Measurements from ENCODE around the gene VENTX.

The VENTX gene

GRCh38 chr10:133237588-133238465, at the start of gene VENTX:
VENTX (plus strand) TSS chr10:133237855; CDS start chr10:133237915, 60 bp downstream.
- DNase-seq (ENCODE audit: low read depth in 2 of 2): no peak

DNA sequence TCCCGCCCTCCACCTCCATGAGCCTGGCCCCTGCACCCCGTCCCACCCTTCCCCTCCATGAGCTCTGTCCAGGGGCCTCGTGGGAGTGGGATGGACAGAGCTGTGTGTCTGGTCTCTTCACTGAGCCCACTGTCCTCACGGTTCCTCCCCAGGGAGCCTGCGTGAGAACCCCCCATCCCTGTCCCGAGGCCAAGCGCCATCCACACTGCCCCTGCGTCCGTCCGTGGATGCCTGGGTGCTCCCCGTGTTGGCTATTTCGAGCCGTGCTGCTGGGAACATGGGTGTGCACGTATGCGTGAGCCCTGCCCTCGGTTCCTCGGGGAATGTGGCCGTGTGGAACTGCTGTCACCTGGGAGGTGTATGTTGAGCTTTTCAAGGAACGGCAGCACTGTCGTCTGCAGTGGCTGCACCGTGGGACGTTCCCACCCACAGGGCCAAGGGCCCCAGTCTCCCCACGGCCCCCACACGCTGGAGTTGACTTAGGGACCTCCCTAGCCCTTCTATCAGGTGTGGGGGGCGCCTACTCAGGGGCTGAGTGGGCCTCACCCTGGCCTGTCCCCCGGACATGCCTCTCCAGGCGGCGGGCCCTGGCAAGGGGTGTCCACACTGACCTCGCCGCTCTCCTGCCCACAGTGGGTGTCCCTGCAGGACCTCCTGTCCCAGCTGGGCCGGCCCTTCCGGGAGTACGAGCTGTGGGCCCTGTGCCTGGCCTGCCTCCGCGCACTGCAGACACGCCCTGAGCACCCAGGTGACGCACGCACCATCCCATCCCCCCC, 49.6 kb upstream of the VENTX start:
- no peak for DNase-seq (ENCODE audit: low read depth in 2 of 2)

- no peak for DNase-seq (ENCODE audit: low read depth in 2 of 2)
These were observed 48.4 kb upstream of the VENTX start for GRCh38 chr10:133189256-133189655.

GRCh38 chr10:133189726-133190125, 47.9 kb upstream of the VENTX start:
- no peak for DNase-seq (ENCODE audit: low read depth in 2 of 2)

DNA sequence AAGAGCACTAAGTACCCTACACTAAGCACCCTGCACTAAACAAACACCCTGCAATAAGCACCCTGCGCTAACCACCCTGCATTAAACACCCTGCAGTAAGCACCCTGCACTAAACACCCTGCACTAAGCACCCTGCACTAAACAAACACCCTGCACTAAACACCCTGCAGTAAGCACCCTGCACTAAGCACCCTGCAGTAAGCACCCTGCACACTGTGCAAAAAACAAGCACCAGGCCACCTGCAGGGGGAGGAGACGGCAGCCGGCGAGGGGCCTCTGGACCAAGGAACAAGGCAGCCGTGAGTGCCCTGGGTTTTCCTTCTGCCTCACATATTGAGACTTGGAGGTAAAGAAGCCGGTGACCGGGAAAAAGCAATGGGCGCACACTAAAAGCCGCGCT, 47.4 kb upstream of the VENTX start:
- no peak for DNase-seq (ENCODE audit: low read depth in 2 of 2)

DNA sequence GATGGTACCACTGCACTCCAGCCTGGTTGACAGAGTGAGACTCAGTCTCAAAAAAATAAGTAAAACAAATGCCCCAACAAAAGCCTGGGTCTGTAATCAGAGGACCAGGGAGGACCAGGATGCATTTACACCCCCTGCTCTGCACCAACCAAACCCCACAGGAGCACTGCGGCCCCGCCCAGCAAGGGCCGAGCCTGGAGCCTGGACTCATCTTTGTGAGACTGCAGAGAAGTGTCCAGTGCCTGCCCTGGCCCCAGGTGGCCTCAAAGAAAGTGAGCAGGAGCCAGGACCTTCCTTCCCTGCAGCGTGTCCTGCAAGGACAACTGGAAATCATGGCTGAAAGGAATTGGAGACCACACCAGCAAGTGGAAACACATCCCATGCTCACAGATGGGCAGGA, 46.0 kb upstream of the VENTX start:
- no peak for DNase-seq (ENCODE audit: low read depth in 2 of 2)

- DNase-seq (ENCODE audit: low read depth in 2 of 2): no peak
These were observed 43.5 kb upstream of the VENTX start for GRCh38 chr10:133194151-133194550.

DNA sequence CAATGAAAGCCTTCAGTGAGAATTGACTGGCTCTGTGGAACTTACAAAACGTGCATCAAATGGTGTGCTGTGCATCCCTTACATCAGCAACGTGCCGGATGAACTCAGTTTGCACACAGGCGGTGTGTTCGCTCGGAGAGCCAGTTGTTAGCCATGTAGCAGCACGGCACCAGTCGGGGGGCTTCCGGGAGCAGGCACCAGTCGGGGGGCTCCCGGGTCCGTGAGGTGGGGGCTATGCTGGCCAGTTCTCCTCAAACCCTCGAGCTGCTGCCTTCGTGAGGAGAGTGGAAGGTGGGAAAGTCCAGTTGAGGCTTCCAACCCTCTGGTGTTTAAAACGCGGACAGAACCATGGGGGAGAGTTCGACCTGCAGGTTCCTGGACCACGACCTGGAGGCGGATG, 42.6 kb upstream of the VENTX start:
- DNase-seq (ENCODE audit: low read depth in 2 of 2): no peak

GRCh38 chr10:133195611-133196010, 42.0 kb upstream of the VENTX start:
- DNase-seq (ENCODE audit: low read depth in 2 of 2): no peak

GRCh38 chr10:133196221-133196915, 41.3 kb upstream of the VENTX start:
- DNase-seq (ENCODE audit: low read depth in 2 of 2): no peak

DNA sequence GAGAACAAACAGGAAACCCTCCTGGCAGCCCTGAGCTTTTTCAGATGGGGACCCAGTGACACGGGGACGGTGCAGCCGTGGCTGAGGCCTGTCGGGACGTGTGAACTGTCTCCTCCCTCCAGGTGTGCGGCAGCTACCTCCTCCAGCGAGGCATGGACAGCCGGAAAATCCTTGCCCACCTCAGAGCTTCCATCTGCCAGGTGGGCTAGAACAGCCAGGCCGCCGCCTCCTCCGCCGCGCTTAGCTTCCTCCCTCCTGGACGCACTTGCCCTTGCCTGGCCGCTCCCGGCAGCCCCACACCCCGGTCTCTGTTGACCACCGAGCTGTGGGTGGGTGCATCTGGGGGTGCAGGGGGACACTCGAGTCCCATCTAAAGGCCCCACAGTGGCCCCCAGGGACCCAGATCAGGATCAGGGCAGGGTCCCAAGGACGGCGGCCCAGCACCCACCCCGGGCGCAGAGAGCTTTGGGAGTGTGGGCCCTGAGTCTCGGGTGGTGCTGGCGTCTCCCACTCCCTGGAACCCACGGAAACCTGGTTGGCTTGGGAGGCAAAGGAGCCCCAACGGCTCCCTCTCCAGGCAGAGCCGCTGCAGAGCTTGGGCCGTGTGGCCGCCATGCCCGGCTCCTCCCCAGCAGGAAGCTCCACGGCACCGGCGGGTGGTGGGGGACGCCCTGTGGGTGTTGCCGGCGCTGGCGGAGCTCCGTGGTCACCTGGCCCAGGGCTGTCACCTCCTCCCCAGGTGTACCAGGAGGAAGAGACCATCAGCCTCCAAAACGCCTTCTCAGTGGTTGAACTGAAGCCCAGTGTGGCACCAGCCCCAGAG, 40.5 kb upstream of the VENTX start:
- no peak for DNase-seq (ENCODE audit: low read depth in 2 of 2)

GRCh38 chr10:133197786-133198185, 39.9 kb upstream of the VENTX start:
- no peak for DNase-seq (ENCODE audit: low read depth in 2 of 2)

- DNase-seq (ENCODE audit: low read depth in 2 of 2): no peak
These were observed 39.4 kb upstream of the VENTX start for GRCh38 chr10:133198206-133198605.

DNA sequence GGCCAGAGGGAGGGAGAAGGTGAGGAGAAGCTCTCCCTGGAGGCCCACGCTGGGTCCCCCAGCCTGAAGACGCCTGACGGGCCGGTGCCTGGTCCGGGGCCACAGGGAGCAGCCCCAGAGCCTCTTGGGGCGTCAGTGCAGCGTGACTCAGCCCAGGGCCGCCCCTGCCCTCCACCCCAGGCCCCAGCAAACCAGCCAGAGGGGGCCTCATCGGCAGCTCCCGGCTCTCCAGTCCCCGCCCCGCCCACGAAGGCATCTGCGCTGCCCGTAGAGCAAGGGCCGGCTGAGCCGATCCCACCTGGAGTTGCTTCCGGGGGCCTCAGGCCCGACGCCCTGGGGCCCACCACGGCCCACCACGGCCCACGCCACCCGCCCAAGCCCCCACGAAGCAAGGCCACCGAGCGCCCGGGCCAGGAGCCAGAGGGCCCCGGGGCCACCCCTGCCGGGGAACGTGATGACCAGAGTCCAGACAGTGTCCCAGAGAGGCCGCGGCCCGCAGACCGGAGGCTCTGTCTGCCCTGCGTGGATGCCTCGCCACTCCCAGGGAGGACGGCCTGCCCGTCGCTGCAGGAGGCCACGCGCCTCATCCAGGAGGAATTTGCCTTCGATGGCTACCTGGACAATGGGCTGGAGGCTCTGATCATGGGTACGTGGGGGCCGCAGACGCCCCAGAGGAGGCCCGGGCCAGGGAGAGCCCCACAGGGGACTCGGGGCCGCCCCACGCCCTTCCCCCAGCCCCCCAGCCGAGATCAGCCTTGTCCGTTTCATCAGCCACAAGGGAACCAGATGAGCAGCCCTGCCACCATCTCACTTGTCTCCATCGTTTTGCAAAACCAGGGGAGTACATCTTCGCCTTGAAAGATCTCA, 38.8 kb upstream of the VENTX start:
- DNase-seq (ENCODE audit: low read depth in 2 of 2): no peak

DNA sequence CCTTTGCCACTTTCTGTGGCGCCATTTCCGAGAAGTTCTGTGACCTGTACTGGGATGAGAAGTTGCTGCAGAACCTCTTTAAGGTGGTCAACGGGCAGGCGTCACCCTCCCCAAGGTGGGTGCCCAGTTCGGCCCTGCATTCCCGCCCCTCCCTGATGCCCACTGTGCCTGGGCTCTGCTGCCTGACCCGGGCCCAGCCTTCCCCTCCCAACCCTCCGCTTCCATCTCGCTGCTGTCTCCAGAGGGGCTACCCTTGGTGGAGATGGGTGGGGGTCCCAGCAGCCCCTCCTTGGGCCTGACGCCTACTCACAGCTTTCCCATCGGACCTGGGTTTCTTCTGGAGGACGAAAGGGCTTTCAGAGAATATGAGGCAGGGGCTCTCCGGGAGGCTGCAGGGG, 38.2 kb upstream of the VENTX start:
- DNase-seq (ENCODE audit: low read depth in 2 of 2): no peak

GRCh38 chr10:133199992-133200611, 37.6 kb upstream of the VENTX start:
- no peak for DNase-seq (ENCODE audit: low read depth in 2 of 2)

DNA sequence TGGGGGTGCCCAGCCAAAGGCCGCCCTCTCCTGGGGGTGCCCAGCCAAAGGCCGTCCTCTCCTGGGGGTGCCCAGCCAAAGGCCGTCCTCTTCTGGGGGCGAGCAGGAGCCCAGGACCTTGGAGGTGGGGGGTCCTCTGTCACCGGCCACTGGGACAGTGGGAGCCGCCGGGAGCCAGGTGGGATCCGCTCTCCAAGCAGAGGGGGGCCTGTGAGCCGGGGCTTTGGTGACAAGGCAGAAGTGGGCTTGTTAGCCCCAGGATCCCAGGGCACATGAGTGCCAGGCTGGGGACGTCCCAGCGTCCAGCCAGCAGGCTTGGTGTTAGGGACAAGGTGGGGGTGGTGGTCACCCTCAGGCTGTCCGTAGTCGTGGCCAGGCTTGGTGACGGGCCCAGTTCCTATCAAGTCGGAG, 37.0 kb upstream of the VENTX start:
- no peak for DNase-seq (ENCODE audit: low read depth in 2 of 2)

DNA sequence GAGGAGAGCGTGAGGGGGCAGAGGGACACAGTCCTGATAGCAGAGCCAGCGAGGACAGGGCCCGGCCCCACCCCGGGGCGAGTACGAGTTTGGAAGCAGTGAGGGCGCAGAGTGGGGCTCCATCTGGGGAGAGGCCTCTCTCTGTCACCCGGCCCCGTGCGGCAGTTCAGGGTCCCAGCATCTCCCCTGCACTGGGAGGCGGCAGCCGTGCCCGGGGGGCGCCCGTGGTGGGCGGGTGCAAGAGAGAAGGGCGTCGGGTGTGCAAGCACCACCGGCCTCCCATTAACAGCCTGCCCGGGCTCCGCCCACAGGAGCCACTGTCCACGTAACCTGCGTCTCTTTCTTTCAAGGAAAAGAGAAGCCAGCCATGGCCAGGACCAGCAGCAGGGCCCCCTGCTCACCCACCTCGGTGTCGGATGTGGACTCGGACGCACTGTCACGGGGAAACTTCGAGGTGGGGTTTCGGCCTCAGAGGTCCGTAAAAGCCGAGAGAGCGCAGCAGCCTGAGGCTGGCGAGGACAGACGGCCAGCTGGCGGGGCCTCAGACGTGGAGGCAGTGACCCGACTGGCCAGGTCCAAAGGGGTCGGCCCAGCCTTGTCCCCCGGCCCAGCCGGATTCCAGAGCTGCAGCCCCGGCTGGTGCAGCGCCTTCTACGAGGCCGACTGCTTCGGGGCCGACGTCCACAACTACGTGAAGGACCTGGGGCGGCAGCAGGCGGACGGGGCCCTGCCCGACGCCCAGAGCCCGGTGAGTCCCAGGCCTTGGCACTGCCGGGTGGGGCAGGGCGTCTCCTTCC, 36.3 kb upstream of the VENTX start:
- no peak for DNase-seq (ENCODE audit: low read depth in 2 of 2)
